ENCODE results near the gene FCER1G.

GRCh38 chr1:161168906-161169305 is 46.2 kb upstream of the FCER1G start:
- TF ChIP-seq RAD21 (IDR thresholded peaks at IDR 0.05) (no peak), GABPA (IDR thresholded peaks at IDR 0.05 in 1 of 2, conservative IDR thresholded peaks at IDR 0.05 in 1 of 2) (no peak), CTCF (IDR thresholded peaks at IDR 0.05; ENCODE audit: low read depth, low read length, missing input control) (no peak), MAX (IDR thresholded peaks at IDR 0.05) (no peak), YY1 (IDR thresholded peaks at IDR 0.05) (no peak)
